CD14-positive monocyte (primary cell): Measurements from ENCODE around the gene DTWD2. TPM values are rescaled to one million over a fixed set of nuclear protein-coding genes. Genes with fewer than 3 reads are reported as not detected.
"Not testable (repeated sequence)": the region's sequence is repeated elsewhere in the genome, so short reads cannot be mapped to it uniquely, and the experiment has no call there.

Source experiments
- DNase-seq, 3 donors: peaks; one replicate each; pipeline ENCODE4 v3.0.0-alpha.2; 2011 to 2022
- H2AFZ ChIP-seq: 2 replicates; pipeline ENCODE4 v1.6.0; 2012; ENCODE audit warnings: mild to moderate bottlenecking, low read depth, low read length, inconsistent platforms; ENCODE audit not compliant: insufficient read depth, poor library complexity, severe bottlenecking
- H3K27ac ChIP-seq, 2 donors: 1 replicate in 1 of 2; 2 replicates in 1 of 2; pipeline ENCODE4 v1.5.1; 2012 to 2013; ENCODE audit warnings: low read length in 2 of 2, control low read depth in 1 of 2, inconsistent platforms in 1 of 2, low read depth in 1 of 2, mild to moderate bottlenecking in 1 of 2
- H3K27me3 ChIP-seq, 2 donors: one replicate each; pipeline versions ENCODE4 v1.6.0 to v1.6.1; 2011 to 2013; ENCODE audit warnings: low read length in 2 of 2; ENCODE audit not compliant: control insufficient read depth in 2 of 2, insufficient read depth in 2 of 2
- H3K36me3 ChIP-seq, 2 donors: replicated peaks in 1 of 2; 1 replicate in 1 of 2; 2 replicates in 1 of 2; pipeline versions ENCODE4 v1.5.1 to v1.6.1; 2012 to 2013; ENCODE audit warnings: low read length in 2 of 2, control low read depth in 1 of 2, inconsistent platforms in 1 of 2, mild to moderate bottlenecking in 1 of 2; ENCODE audit not compliant: insufficient read depth in 2 of 2, control insufficient read depth in 1 of 2
- H3K4me1 ChIP-seq, 2 donors: 1 replicate in 1 of 2; 2 replicates in 1 of 2; pipeline versions ENCODE4 v1.5.1 to v1.6.1; 2012 to 2013; ENCODE audit warnings: low read length in 2 of 2, control low read depth in 1 of 2, inconsistent platforms in 1 of 2, mild to moderate bottlenecking in 1 of 2, moderate library complexity in 1 of 2; ENCODE audit not compliant: insufficient read depth in 2 of 2, control insufficient read depth in 1 of 2
- H3K4me2 ChIP-seq: replicated peaks from 2 replicates; pipeline ENCODE3; 2012; ENCODE audit warnings: low read length, moderate library complexity, mild to moderate bottlenecking; ENCODE audit not compliant: poor library complexity, severe bottlenecking; ENCODE audit errors: extremely low read depth
- H3K4me3 ChIP-seq, 3 experiments: fragments of 200-600 bp in 1 of 3; sonication (generic) in 1 of 3; replicated peaks in 1 of 3; 1 replicate in 2 of 3; 2 replicates in 1 of 3; pipeline ENCODE4 v1.5.1; 2011 to 2013; ENCODE audit warnings: low read length in 3 of 3, mild to moderate bottlenecking in 3 of 3, control low read depth in 2 of 3, low read depth in 2 of 3, inconsistent platforms in 1 of 3, moderate library complexity in 1 of 3
- H3K79me2 ChIP-seq: 2 replicates; pipeline ENCODE4 v1.6.0; 2012; ENCODE audit warnings: mild to moderate bottlenecking, control low read depth, inconsistent platforms, low read length, moderate library complexity; ENCODE audit not compliant: insufficient read depth
- H3K9ac ChIP-seq: 2 replicates; pipeline ENCODE4 v1.6.0; 2017; ENCODE audit warnings: low read length, mild to moderate bottlenecking; ENCODE audit not compliant: insufficient read depth, poor library complexity, severe bottlenecking
- H3K9me3 ChIP-seq, 2 donors: replicated peaks in 1 of 2; 1 replicate in 1 of 2; 2 replicates in 1 of 2; pipeline versions ENCODE4 v1.5.1 to v1.6.1; 2012 to 2013; ENCODE audit warnings: low read length in 2 of 2, control low read depth in 1 of 2; ENCODE audit not compliant: control insufficient read depth in 1 of 2, insufficient read depth in 1 of 2
- H4K20me1 ChIP-seq: 2 replicates; pipeline ENCODE4 v1.6.0; 2012; ENCODE audit warnings: mild to moderate bottlenecking, low read length, control low read depth, moderate library complexity; ENCODE audit not compliant: insufficient read depth
- H3K27ac Mint-ChIP-seq, 7 donors: one replicate each; pipeline ENCODE4 v1.8.0; 2020; ENCODE audit warnings: mild to moderate bottlenecking in 7 of 7, mixed read lengths in 7 of 7, moderate library complexity in 6 of 7, inconsistent platforms in 2 of 7
- H3K27me3 Mint-ChIP-seq, 3 donors: one replicate each; pipeline ENCODE4 v1.8.0; 2021 to 2022; ENCODE audit warnings: low read depth in 3 of 3, mild to moderate bottlenecking in 3 of 3, mixed read lengths in 3 of 3, moderate library complexity in 3 of 3, inconsistent platforms in 1 of 3
- H3K36me3 Mint-ChIP-seq, 2 donors: one replicate each; pipeline ENCODE4 v1.8.0; 2020; ENCODE audit warnings: mixed read lengths in 2 of 2, inconsistent platforms in 1 of 2, mild to moderate bottlenecking in 1 of 2
- H3K4me1 Mint-ChIP-seq: one replicate; pipeline ENCODE4 v1.8.0; 2020; ENCODE audit warnings: mild to moderate bottlenecking, mixed read lengths
- H3K4me3 Mint-ChIP-seq, 2 donors: one replicate each; pipeline ENCODE4 v1.8.0; 2020; ENCODE audit warnings: mild to moderate bottlenecking in 2 of 2, mixed read lengths in 2 of 2, moderate library complexity in 1 of 2
- H3K9me3 Mint-ChIP-seq, 7 donors: one replicate each; pipeline ENCODE4 v1.8.0; 2020 to 2022; ENCODE audit warnings: mixed read lengths in 7 of 7, mild to moderate bottlenecking in 6 of 7, moderate library complexity in 6 of 7, inconsistent platforms in 2 of 7
- CTCF ChIP-seq: fragments of 200-600 bp; IDR thresholded peaks from one replicate; pipeline ENCODE4 v1.8.0; 2022; ENCODE audit warnings: antibody characterized with exemption, mild to moderate bottlenecking
- WGBS: methylation state at CpG from one replicate; pipeline ENCODE4 v1.1.5; 2013; ENCODE audit warnings: missing lambda C conversion rate; ENCODE audit not compliant: insufficient coverage; 5-methylcytosine and 5-hydroxymethylcytosine counted together
- intact Hi-C, 2 donors: fragments of 100-400 bp; cut with micrococcal nuclease; formaldehyde crosslinking; loops; one replicate each; pipeline versions ENCODE4 v1.15.0 to v1.15.1; 2023
- polyA plus RNA-seq, 3 donors: library from polyadenylated mRNA; depleted of rRNA in 1 of 3; unstranded in 2 of 3; stranded (reverse) in 1 of 3; fragments of 300-500 nt in 2 of 3; fragments of >200 nt in 1 of 3; fragmentation: Illumina TruSeq in 2 of 3; gene quantifications; 1 replicate in 2 of 3; 2 replicates in 1 of 3; pipeline ENCODE4 v1.2.3, GENCODE V29; 2012 to 2021

Gene DTWD2
- polyA plus RNA-seq, 3 donors, result 1.2 to 2.7 (median 2.5) TPM

GRCh38 chr5:119009131-119009530 is 20.8 kb upstream of the DTWD2 start:
- WGBS, result no CpG with 5 or more reads among the region's 1 CpG
- Histone ChIP-seq H3K27me3 (no peaks in the 10 kb centered on the region), H2AFZ (no peak overlapping the region), H3K4me2 (no peak overlapping the region), H3K9ac (no peak overlapping the region), H4K20me1 (no peaks in the 10 kb centered on the region), H3K9me3 (no peaks in the 10 kb centered on the region), H3K36me3 (no peaks in the 10 kb centered on the region), H3K27ac (no peak overlapping the region), H3K4me1 (no peaks in the 10 kb centered on the region), H3K4me3 (no peak overlapping the region), H3K79me2 (no peaks in the 10 kb centered on the region)
- TF ChIP-seq CTCF, result no peak
- no peaks in the 10 kb centered on the region for H3K27me3 Mint-ChIP-seq
- intact Hi-C loops, result no loop called here
- peak overlapping the region in 1 of 7 donors; percentile 11 for H3K27ac Mint-ChIP-seq
- H3K4me1 Mint-ChIP-seq, result no peaks in the 10 kb centered on the region
- peaks cover 0 to 12% (median 2%) of the 10 kb centered on the region in 7 donors for H3K9me3 Mint-ChIP-seq
- H3K36me3 Mint-ChIP-seq, result no peaks in the 10 kb centered on the region
- DNase-seq, result no peak
- no peak overlapping the region for H3K4me3 Mint-ChIP-seq

GRCh38 chr5:118999696-119000095 is 11.3 kb upstream of the DTWD2 start:
- Mint-ChIP-seq H3K27ac (no peak overlapping the region), H3K27me3 (peaks cover 0 to 1% (median 0%) of the 10 kb centered on the region in 3 donors), H3K4me3 (no peak overlapping the region), H3K9me3 (peaks cover 12 to 45% (median 35%) of the 10 kb centered on the region in 7 donors), H3K36me3 (no peaks in the 10 kb centered on the region), H3K4me1 (no peaks in the 10 kb centered on the region)
- Histone ChIP-seq H2AFZ (no peak overlapping the region), H3K9me3 (peaks cover 20% of the 10 kb centered on the region in 2 donors), H3K36me3 (no peaks in the 10 kb centered on the region), H3K79me2 (no peaks in the 10 kb centered on the region), H3K4me1 (no peaks in the 10 kb centered on the region), H3K4me2 (no peak overlapping the region), H3K4me3 (no peak overlapping the region), H4K20me1 (no peaks in the 10 kb centered on the region), H3K27ac (no peak overlapping the region), H3K27me3 (no peaks in the 10 kb centered on the region), H3K9ac (no peak overlapping the region)
- DNase-seq, result no peak
- intact Hi-C loops, result no loop called here
- no CpG with 5 or more reads among the region's 1 CpG for WGBS
- no peak for TF ChIP-seq CTCF

GRCh38 chr5:118998861-118999260 is 10.5 kb upstream of the DTWD2 start:
- H4K20me1 ChIP-seq, H3K36me3 Mint-ChIP-seq, H3K27me3 ChIP-seq, intact Hi-C loops, H3K4me2 ChIP-seq, H3K4me1 ChIP-seq, H2AFZ ChIP-seq, H3K4me3 Mint-ChIP-seq, H3K79me2 ChIP-seq, H3K4me3 ChIP-seq, H3K36me3 ChIP-seq, H3K27ac Mint-ChIP-seq, H3K9ac ChIP-seq, H3K27me3 Mint-ChIP-seq, H3K27ac ChIP-seq, H3K4me1 Mint-ChIP-seq, DNase-seq: not testable (repeated sequence)
- H3K9me3 ChIP-seq, result peaks cover 20 to 21% of the 10 kb centered on the region in 2 donors
- peaks cover 12 to 48% (median 35%) of the 10 kb centered on the region in 7 donors for H3K9me3 Mint-ChIP-seq
- 97% methylated on average over 17 of the region's 24 CpGs for WGBS
